Activated CD4-positive, alpha-beta T cell treated with anti-CD3 and anti-CD28 coated beads, Interleukin-2, amount 10 ng/mL, durations not matched to agents 7 days and 5 days (primary cell): ENCODE data around the gene ERH. TPM values are rescaled to one million over a fixed set of nuclear protein-coding genes. Genes with fewer than 3 reads are reported as not detected.
"Not testable (repeated sequence)": the region's sequence is repeated elsewhere in the genome, so short reads cannot be mapped to it uniquely, and the experiment has no call there.

Source experiments
- CTCF ChIA-PET: fragments of 350-600 bp; sonication (Branson Sonifier 250); formaldehyde crosslinking; loops from one replicate; lab custom pipeline; 2021; ENCODE audit warnings: antibody characterized with exemption; lab: Charles Lee
- POLR2A ChIA-PET: fragments of 350-600 bp; sonication (Branson Sonifier 250); formaldehyde crosslinking; loops from one replicate; lab custom pipeline; 2021; ENCODE audit warnings: antibody characterized with exemption; lab: Charles Lee
- DNase-seq: peaks from one replicate; pipeline ENCODE4 v3.0.0-alpha.2; 2020
- H3K27ac Mint-ChIP-seq: one replicate; pipeline ENCODE4 v1.8.0; 2021; ENCODE audit warnings: mild to moderate bottlenecking, moderate library complexity, mixed read lengths
- H3K27me3 Mint-ChIP-seq: one replicate; pipeline ENCODE4 v1.8.0; 2021; ENCODE audit warnings: mixed read lengths
- H3K36me3 Mint-ChIP-seq: one replicate; pipeline ENCODE4 v1.8.0; 2021; ENCODE audit warnings: low read depth, mixed read lengths
- H3K4me1 Mint-ChIP-seq: one replicate; pipeline ENCODE4 v1.8.0; 2021; ENCODE audit warnings: mixed read lengths
- H3K4me3 Mint-ChIP-seq: one replicate; pipeline ENCODE4 v1.8.0; 2021; ENCODE audit warnings: mild to moderate bottlenecking, moderate library complexity, mixed read lengths
- H3K9me3 Mint-ChIP-seq: one replicate; pipeline ENCODE4 v1.8.0; 2021; ENCODE audit warnings: mixed read lengths
- total RNA-seq, 2 experiments: library from RNA; stranded (reverse); gene quantifications; one replicate each; pipeline ENCODE4 v1.2.3, GENCODE V29; 2021

ERH gene
- total RNA-seq, 2 experiments from 2014 or later, result 278 to 334 TPM

GRCh38 chr14:69416087-69416486, 18.0 kb upstream of the ERH start:
- CTCF ChIA-PET, result not testable (repeated sequence)

DNA sequence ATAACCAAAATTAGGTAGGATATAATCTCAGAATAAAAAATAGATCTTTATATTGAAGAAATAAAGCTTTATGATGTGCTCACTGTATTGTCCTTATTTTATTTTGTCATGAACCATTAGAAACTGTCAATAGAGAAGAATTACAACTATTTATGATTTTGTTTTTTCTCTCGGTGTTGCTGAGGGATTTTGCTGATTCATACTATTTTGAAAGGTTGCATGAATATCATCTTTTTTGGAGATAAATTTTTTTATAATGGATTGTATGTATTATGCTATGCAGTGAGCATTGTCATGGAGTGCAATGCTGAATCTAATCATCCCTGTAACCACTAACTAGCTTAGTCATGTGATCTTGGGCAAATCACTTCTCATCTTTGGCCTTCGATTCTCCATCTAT, 15.4 kb upstream of the ERH start:
- DNase-seq, result no peak
- peaks cover 7% of the 10 kb centered on the region for H3K9me3 Mint-ChIP-seq
- peaks cover 2% of the 10 kb centered on the region for H3K4me1 Mint-ChIP-seq
- ChIA-PET CTCF (interaction anchor here (0.6 to 0.7 kb wide), 2 partner anchors 20 to 98 kb away, joined by 3 to 4 read pairs; no protein-coding TSS in a partner anchor), POLR2A (no interaction called here)
- H3K27ac Mint-ChIP-seq, result no peak overlapping the region
- H3K4me3 Mint-ChIP-seq, result no peak overlapping the region
- H3K36me3 Mint-ChIP-seq, result peaks cover 9% of the 10 kb centered on the region
- H3K27me3 Mint-ChIP-seq, result no peaks in the 10 kb centered on the region

More at GRCh38 chr14:69416087-69416486, 18.0 kb upstream of the ERH start:
- DNase-seq, H3K27me3 Mint-ChIP-seq, H3K27ac Mint-ChIP-seq, H3K9me3 Mint-ChIP-seq, H3K4me3 Mint-ChIP-seq, POLR2A ChIA-PET: not testable (repeated sequence)
- Mint-ChIP-seq H3K36me3 (peaks cover 13% of the 10 kb centered on the region), H3K4me1 (peaks cover 17% of the 10 kb centered on the region)

DNA sequence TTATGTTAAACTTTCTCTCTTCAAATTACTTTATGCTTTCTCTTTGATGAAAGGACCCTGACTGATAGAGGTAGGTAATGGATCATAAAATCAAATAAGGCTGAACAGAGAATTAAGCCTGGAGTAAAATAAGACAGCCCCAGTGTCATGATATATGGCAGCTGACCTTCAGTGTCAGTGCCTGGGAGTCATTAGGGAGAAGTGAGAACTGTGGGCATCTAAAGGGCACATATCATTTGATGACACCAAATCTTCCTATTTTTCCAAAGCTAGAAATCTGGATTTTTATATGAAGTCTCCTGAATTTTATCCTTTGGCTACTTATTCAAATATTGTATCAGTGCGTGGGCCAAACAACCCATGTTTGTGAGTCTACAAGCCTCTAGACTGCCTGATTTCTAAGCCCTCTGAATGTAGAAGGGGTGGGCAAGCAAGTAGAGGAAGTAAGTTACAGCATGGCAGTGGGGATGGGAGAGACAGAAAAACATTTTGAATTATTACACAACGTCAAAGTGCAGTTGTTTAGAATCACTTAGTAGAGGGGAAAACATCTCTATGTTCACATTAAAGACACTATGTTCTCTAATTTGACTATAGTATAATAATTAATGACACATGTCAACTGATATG, 10.3 kb upstream of the ERH start:
- Mint-ChIP-seq H3K27ac (no peak overlapping the region), H3K36me3 (peaks cover 12% of the 10 kb centered on the region), H3K9me3 (no peaks in the 10 kb centered on the region), H3K4me1 (peaks cover 3% of the 10 kb centered on the region), H3K27me3 (no peaks in the 10 kb centered on the region), H3K4me3 (no peak overlapping the region)
- no peak for DNase-seq
- ChIA-PET POLR2A (no interaction called here), CTCF (no interaction called here)

- ChIA-PET CTCF (no interaction called here), POLR2A (no interaction called here)
- no peaks in the 10 kb centered on the region for H3K9me3 Mint-ChIP-seq
- no peaks in the 10 kb centered on the region for H3K27me3 Mint-ChIP-seq
- DNase-seq, result no peak
- H3K4me1 Mint-ChIP-seq, result peaks cover 21% of the 10 kb centered on the region
- no peak overlapping the region for H3K4me3 Mint-ChIP-seq
- H3K36me3 Mint-ChIP-seq, result peaks cover 12% of the 10 kb centered on the region
- no peak overlapping the region for H3K27ac Mint-ChIP-seq
Observed at GRCh38 chr14:69405762-69406161, 7.7 kb upstream of the ERH start.

DNA sequence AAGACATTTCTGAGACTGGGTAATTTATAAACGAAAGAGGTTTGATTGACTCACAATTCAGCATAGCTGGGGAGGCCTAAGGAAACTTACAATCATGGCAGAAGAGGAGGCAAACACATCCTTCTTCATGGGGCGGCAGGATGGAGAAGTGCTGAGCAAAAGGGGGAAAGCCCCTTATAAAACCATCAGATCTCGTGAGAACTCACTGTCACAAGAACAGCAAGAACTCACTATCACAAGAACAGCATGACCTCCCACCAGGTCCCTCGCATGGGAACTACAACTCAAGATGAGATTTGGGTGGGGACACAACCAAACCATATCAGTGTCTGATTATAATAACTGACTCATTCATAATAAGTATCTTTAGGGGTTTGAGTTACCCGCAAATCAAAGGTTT, 6.8 kb upstream of the ERH start:
- ChIA-PET POLR2A (no interaction called here), CTCF (no interaction called here)
- Mint-ChIP-seq H3K27me3 (no peaks in the 10 kb centered on the region), H3K4me3 (no peak overlapping the region), H3K27ac (no peak overlapping the region), H3K9me3 (no peaks in the 10 kb centered on the region), H3K4me1 (peaks cover 29% of the 10 kb centered on the region), H3K36me3 (peaks cover 17% of the 10 kb centered on the region)
- DNase-seq, result no peak

DNA sequence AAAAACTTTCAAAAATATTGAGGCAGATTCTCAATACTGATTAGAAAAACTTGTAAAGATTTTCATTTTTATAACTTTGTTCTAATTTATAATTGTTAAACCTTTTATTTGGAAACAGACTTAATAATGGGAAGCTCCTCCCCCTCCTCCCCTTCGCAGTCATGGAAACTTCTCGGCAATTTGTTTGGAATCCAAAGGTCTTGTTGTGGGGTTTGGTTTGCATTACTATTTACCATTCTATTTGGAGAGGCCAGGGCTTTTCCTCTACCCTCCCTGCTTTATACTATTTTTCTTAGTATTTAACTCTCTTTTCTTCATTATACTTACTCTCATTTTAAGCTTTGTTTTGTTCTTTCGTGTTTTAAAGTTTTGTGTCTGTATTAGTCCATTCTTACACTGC, 6.4 kb upstream of the ERH start:
- no peaks in the 10 kb centered on the region for H3K27me3 Mint-ChIP-seq
- peaks cover 34% of the 10 kb centered on the region for H3K4me1 Mint-ChIP-seq
- H3K36me3 Mint-ChIP-seq, result peaks cover 17% of the 10 kb centered on the region
- no peak overlapping the region for H3K27ac Mint-ChIP-seq
- ChIA-PET CTCF (no interaction called here), POLR2A (no interaction called here)
- no peaks in the 10 kb centered on the region for H3K9me3 Mint-ChIP-seq
- DNase-seq, result no peak
- H3K4me3 Mint-ChIP-seq, result no peak overlapping the region

DNA sequence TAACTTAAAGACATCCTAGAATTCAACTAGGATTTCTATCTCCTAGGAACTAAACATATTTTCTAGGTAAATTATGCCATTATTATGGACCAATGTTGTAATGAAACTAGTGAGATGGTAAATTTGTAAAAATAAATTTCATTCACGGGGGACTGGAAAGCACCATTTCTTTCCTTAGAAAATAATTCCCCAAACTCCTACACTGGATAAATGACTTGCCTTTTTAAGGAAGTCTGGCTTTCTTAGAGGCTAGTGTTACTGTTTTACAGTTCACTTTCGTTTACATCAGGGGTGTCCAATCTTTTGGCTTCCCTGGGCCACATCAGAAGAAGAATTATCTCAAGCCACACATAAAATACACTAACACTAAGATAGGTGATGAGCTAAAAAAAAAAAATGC, 3.7 kb upstream of the ERH start:
- peaks cover 20% of the 10 kb centered on the region for H3K36me3 Mint-ChIP-seq

DNA sequence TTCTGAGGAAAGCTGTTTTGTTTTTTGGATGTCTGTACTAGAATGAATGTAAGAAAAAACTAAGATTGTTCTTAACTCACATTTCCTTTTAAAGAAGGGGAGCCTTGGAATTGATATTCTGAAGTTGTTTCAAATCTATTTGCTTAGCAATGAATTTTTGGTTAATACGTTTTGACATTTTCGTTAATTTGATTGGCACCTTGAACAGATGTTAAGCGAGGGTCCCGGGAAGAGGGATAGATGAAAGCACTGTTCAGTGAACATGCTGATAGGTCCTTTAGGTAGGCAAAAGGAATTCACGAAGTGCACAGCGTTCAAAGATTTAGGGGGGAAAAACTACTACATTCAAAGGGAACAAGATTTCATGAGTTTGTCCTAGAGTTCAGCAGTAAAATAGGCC, 2.1 kb upstream of the ERH start:
- H3K36me3 Mint-ChIP-seq, result peaks cover 33% of the 10 kb centered on the region
- peak overlapping the region; percentile 98 for H3K27ac Mint-ChIP-seq

More for the DNA sequence above, 3.7 kb upstream of the ERH start:
- ChIA-PET POLR2A (no interaction called here), CTCF (no interaction called here)
- Mint-ChIP-seq H3K4me1 (peaks cover 38% of the 10 kb centered on the region), H3K9me3 (no peaks in the 10 kb centered on the region), H3K27me3 (no peaks in the 10 kb centered on the region), H3K27ac (no peak overlapping the region), H3K4me3 (no peak overlapping the region)
- no peak for DNase-seq

DNA sequence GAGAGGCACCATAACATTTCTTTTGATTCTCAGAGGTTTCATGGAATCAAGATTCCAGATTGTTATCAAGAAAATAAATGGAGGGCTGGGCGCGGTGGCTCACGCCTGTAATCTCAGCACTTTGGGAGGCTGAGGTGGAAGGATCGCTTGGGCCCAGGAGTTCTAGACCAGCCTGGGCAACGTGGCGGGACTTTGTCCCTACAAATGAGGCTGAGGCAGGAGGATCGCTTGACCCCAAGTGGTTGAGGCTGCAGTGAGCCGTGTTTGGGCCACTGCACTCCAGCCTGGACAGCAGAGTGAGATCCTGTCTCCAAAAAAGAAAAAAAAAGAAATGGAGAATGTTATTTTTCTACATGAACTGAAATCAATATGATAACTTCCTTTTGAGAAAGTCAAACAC, 1.7 kb upstream of the ERH start:
- ChIA-PET CTCF (interaction anchor here (0.7 kb wide), 1 partner anchor 270 kb away, joined by 4 read pairs; no protein-coding TSS in a partner anchor), POLR2A (no interaction called here)
- H3K4me3 Mint-ChIP-seq, result peak overlapping the region; percentile 89
- no peaks in the 10 kb centered on the region for H3K27me3 Mint-ChIP-seq
- H3K4me1 Mint-ChIP-seq, result peaks cover 59% of the 10 kb centered on the region
- H3K36me3 Mint-ChIP-seq, result peaks cover 35% of the 10 kb centered on the region
- H3K9me3 Mint-ChIP-seq, result no peaks in the 10 kb centered on the region
- DNase-seq, result no peak
- H3K27ac Mint-ChIP-seq, result peak overlapping the region; percentile 98

More for the DNA sequence above, 2.1 kb upstream of the ERH start:
- DNase-seq, result no peak
- H3K4me3 Mint-ChIP-seq, result peak overlapping the region; percentile 89
- CTCF ChIA-PET, result interaction anchor here (0.7 kb wide), 1 partner anchor 271 kb away, joined by 4 read pairs; no protein-coding TSS in a partner anchor
- no peaks in the 10 kb centered on the region for H3K27me3 Mint-ChIP-seq
- POLR2A ChIA-PET, result no interaction called here
- H3K4me1 Mint-ChIP-seq, result peaks cover 55% of the 10 kb centered on the region
- no peaks in the 10 kb centered on the region for H3K9me3 Mint-ChIP-seq

DNA sequence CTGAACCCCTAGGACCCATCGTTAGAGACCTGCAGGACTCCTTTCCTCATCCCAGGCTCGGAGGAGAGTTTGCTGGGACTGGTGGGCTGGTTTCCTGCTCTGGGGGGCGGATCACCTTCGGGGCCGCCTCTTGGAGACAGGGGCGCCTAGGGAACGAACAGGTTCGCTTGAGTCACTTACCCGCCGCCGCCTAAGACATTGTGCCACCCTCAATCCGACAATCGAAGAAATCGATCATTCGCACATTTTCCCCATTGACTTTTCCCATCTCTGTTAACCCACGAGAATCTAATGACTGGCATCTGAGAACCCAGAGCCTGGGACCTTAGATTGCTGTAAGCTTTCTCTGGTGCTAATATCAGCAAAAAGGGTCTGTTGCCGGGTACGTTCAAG, 715 bp upstream of the ERH start:
- Mint-ChIP-seq H3K27me3 (no peaks in the 10 kb centered on the region), H3K4me1 (peaks cover 62% of the 10 kb centered on the region), H3K36me3 (peaks cover 41% of the 10 kb centered on the region), H3K9me3 (no peaks in the 10 kb centered on the region), H3K4me3 (peak overlapping the region; percentile 89), H3K27ac (peak overlapping the region; percentile 98)
- no peak for DNase-seq
- ChIA-PET CTCF (no interaction called here), POLR2A (no interaction called here)

DNA sequence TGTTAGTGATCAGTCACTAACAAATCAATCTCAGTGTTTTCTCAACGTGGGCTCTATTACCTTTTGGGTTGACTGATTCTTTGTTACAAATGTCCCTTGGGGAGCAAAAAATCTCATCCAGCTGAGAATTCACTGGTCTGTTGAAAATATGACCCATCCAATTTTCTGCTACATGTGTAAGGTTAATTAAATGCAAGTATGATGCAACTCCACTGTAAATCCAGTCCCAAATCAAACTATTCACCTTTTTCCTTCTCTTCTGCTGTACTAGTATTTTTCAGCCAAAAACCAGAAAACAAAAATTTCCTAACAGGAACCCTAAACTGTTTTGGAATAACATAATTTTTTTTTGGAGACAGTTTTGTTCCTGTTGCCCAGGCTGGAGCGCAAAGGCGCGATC, 2.2 kb downstream of the ERH start:
- CTCF ChIA-PET, result interaction anchor here (1.2 kb wide), 1 partner anchor 64 kb away, joined by 8 read pairs; no protein-coding TSS in a partner anchor
- H3K27ac Mint-ChIP-seq, result peak overlapping the region; percentile 16
- peak overlapping the region; percentile 89 for H3K4me3 Mint-ChIP-seq
- POLR2A ChIA-PET, result no interaction called here
- peaks cover 65% of the 10 kb centered on the region for H3K36me3 Mint-ChIP-seq
- DNase-seq, result no peak
- H3K27me3 Mint-ChIP-seq, result no peaks in the 10 kb centered on the region
- H3K9me3 Mint-ChIP-seq, result no peaks in the 10 kb centered on the region
- H3K4me1 Mint-ChIP-seq, result peaks cover 70% of the 10 kb centered on the region

GRCh38 chr14:69392481-69392880, 5.6 kb downstream of the ERH start:
- Mint-ChIP-seq H3K36me3 (peaks cover 81% of the 10 kb centered on the region), H3K9me3 (no peaks in the 10 kb centered on the region), H3K4me1 (peaks cover 66% of the 10 kb centered on the region), H3K27ac (no peak overlapping the region), H3K4me3 (no peak overlapping the region), H3K27me3 (no peaks in the 10 kb centered on the region)
- POLR2A ChIA-PET, result interaction anchor here (0.6 kb wide), 1 partner anchor 83 kb away, joined by 6 read pairs; no protein-coding TSS in a partner anchor
- no peak for DNase-seq
- CTCF ChIA-PET, result interaction anchor here (0.7 kb wide), 1 partner anchor 242 kb away, joined by 5 read pairs; no protein-coding TSS in a partner anchor

- Mint-ChIP-seq H3K36me3 (peaks cover 80% of the 10 kb centered on the region), H3K4me1 (peaks cover 59% of the 10 kb centered on the region)
- H3K27me3 Mint-ChIP-seq, POLR2A ChIA-PET, H3K9me3 Mint-ChIP-seq, CTCF ChIA-PET, DNase-seq, H3K27ac Mint-ChIP-seq, H3K4me3 Mint-ChIP-seq: not testable (repeated sequence)
Observed at GRCh38 chr14:69391400-69391799, 6.7 kb downstream of the ERH start.
